Aorta (tissue), 5 donors: ENCODE measurements around the gene GET4. TPM values are rescaled to one million over a fixed set of nuclear protein-coding genes. Genes with fewer than 3 reads are reported as not detected.

Experiments
- ATAC-seq: fragments of 200-7000 bp; cut with Tn5 transposase; one replicate; pipeline ENCODE4 v1.9.1; 2022; ENCODE audit warnings: moderate library complexity; ENCODE audit not compliant: low FRiP score
- DNase-seq, 2 donors: peaks; one replicate each; pipeline ENCODE4 v3.0.0-alpha.2; 2020
- H3K27ac ChIP-seq, 2 donors: one replicate each; pipeline ENCODE4 v1.5.1; 2013; ENCODE audit warnings: low read length in 2 of 2, mild to moderate bottlenecking in 2 of 2, moderate library complexity in 2 of 2, control low read depth in 1 of 2, inconsistent platforms in 1 of 2, low read depth in 1 of 2
- H3K27me3 ChIP-seq, 2 donors: one replicate each; pipeline ENCODE4 v1.6.1; 2013; ENCODE audit warnings: control low read depth in 1 of 2, low read length in 1 of 2, mild to moderate bottlenecking in 1 of 2, moderate library complexity in 1 of 2; ENCODE audit not compliant: insufficient read depth in 2 of 2, control insufficient read depth in 1 of 2
- H3K36me3 ChIP-seq, 2 donors: one replicate each; pipeline ENCODE4 v1.6.1; 2013; ENCODE audit warnings: control low read depth in 1 of 2, low read length in 1 of 2, mild to moderate bottlenecking in 1 of 2; ENCODE audit not compliant: insufficient read depth in 2 of 2, control insufficient read depth in 1 of 2
- H3K4me1 ChIP-seq, 2 donors: one replicate each; pipeline ENCODE4 v1.6.1; 2013; ENCODE audit warnings: low read length in 2 of 2, control low read depth in 1 of 2, mild to moderate bottlenecking in 1 of 2, moderate library complexity in 1 of 2; ENCODE audit not compliant: insufficient read depth in 2 of 2, control insufficient read depth in 1 of 2
- H3K4me3 ChIP-seq, 2 donors: one replicate each; pipeline ENCODE4 v1.5.1; 2013; ENCODE audit warnings: low read length in 2 of 2, control low read depth in 1 of 2, mild to moderate bottlenecking in 1 of 2
- H3K9me3 ChIP-seq: one replicate; pipeline ENCODE4 v1.6.1; 2013; ENCODE audit warnings: mild to moderate bottlenecking, low read length; ENCODE audit not compliant: control insufficient read depth
- WGBS, 2 donors: extraction: QIAGEN DNeasy Blood & Tissue Kit; methylation state at CpG; one replicate each; pipeline ENCODE4 v1.1.7; 2013; 5-methylcytosine and 5-hydroxymethylcytosine counted together
- intact Hi-C, 2 donors: fragments of 100-400 bp; cut with DNase I; formaldehyde crosslinking; loops; one replicate each; pipeline versions ENCODE4 v1.14.2 to v1.15.0; 2022
- polyA plus RNA-seq, 2 donors: library from polyadenylated mRNA; stranded (reverse); fragments of 200-250 nt; gene quantifications; one replicate each; pipeline ENCODE4 v1.2.3, GENCODE V29; 2013
- total RNA-seq, 2 donors: library from RNA; stranded (reverse); fragmentation: NEBNext Ultra II Directional; extraction: Animal tissue kit (Norgen Biotek cat#: 25700); gene quantifications; one replicate each; pipeline ENCODE4 v1.2.1, GENCODE V29; 2021
- donor health status: healthy with polysubstance abuse.
- donor health status: Bipolar disorder and iron deficiency.
- donor health status: DM: no; HTN: no; CAD: no.
- donor health status: DM: no; HTN: no; CAD: no.
- donor health status: DM: yes; HTN: yes; CAD: no.

Gene GET4
- total and polyA plus RNA-seq, 4 donors = 16.5 to 58.3 (median 21.3) TPM

DNA sequence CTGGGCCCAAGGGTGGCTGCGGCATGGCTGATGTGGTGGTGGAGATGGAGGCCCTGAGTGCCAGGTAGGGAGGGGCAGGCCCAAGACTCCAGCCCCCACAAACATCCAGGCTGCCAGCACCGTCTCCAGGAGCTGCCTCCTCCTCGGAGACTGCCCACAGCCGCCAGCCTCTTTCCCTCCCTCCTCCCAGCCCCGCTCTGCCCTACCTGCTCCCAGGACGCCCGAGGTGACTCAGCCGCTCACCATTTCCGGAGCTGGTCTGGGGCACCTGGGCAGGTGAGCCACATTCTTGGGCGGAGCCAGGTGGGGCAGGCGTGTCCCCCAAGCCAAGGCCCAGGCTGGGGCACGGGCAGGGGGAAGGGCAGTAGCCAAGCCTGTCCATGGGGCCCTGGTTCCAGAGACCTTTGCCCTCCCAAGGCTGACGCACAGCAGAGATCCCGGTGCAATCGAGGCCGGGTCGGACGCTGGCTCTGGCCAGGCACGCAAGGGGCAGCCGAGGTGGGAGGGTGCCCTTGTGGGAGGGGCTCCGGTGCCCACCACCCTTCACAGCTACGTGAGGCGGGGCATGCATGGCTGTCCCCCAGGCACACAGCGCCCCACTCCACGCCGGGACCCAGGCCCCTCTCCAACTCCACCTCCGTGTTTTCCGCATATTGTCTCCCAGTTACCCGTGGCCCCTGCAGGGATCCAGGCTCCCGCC lies 69.4 kb downstream of the GET4 start:
- no peaks in the 10 kb centered on the region for H3K9me3 ChIP-seq
- DNase-seq = peak; percentile 39 to 68
- H3K4me3 ChIP-seq = no peak overlapping the region
- no peaks in the 10 kb centered on the region for H3K27me3 ChIP-seq
- H3K27ac ChIP-seq = no peak overlapping the region
- WGBS, 2 donors = 82% methylated on average over 30 of the region's 30 CpGs
- intact Hi-C loops = no loop called here
- H3K36me3 ChIP-seq = no peaks in the 10 kb centered on the region
- ATAC-seq = peak; percentile 51
- H3K4me1 ChIP-seq = no peaks in the 10 kb centered on the region

Other genes starting within 250 kb of the GET4 start
- 10 to 100 TPM; 12.4 to 16.6 TPM for gene DNAAF5, start 149.9 kb upstream of the GET4 start, total RNA-seq
- 10 to 100 TPM in 1 of 2 donors, 1 to 10 TPM in 1; 4.1 to 16.8 TPM for gene DNAAF5, start 149.9 kb upstream of the GET4 start, polyA plus RNA-seq
- gene PRKAR1B, start 149.3 kb upstream of the GET4 start, total RNA-seq = 10 to 100 TPM in 1 of 2 donors, 1 to 10 TPM in 1; 6.6 to 13.7 TPM
- 10 to 100 TPM; 14.5 to 16.2 TPM for gene PRKAR1B, start 149.3 kb upstream of the GET4 start, polyA plus RNA-seq
- 100 to 1,000 TPM; 200 to 236 TPM for gene SUN1, start 44.1 kb upstream of the GET4 start, total RNA-seq
- gene SUN1, start 44.1 kb upstream of the GET4 start, polyA plus RNA-seq = 100 to 1,000 TPM in 1 of 2 donors, 10 to 100 TPM in 1; 36.3 to 120 TPM
- 10 to 100 TPM; 10.8 to 11.9 TPM for gene ADAP1, start 78.1 kb downstream of the GET4 start, total RNA-seq
- gene ADAP1, start 78.1 kb downstream of the GET4 start, polyA plus RNA-seq = 10 to 100 TPM in 1 of 2 donors, 1 to 10 TPM in 1; 4.3 to 16.9 TPM
- 10 to 100 TPM; 10.8 to 17.0 TPM for gene COX19, start 99.0 kb downstream of the GET4 start, total RNA-seq
- 1 to 10 TPM; 3.1 to 6.7 TPM for gene COX19, start 99.0 kb downstream of the GET4 start, polyA plus RNA-seq
- not detected for gene CYP2W1, start 106.6 kb downstream of the GET4 start, total RNA-seq
- not detected for gene CYP2W1, start 106.6 kb downstream of the GET4 start, polyA plus RNA-seq
- gene GPR146, start 168.0 kb downstream of the GET4 start, total RNA-seq = 10 to 100 TPM; 17.4 to 44.2 TPM
- 1 to 10 TPM; 2.2 to 3.5 TPM for gene GPR146, start 168.0 kb downstream of the GET4 start, polyA plus RNA-seq
- gene GPER1, start 211.6 kb downstream of the GET4 start, total RNA-seq = 10 to 100 TPM in 1 of 2 donors, 1 to 10 TPM in 1; 4.5 to 11.2 TPM
- gene GPER1, start 211.6 kb downstream of the GET4 start, polyA plus RNA-seq = 1 to 10 TPM; 2.8 to 5.0 TPM